NCI-H146 (cell line): ENCODE results near the gene DNMT3A.
"Not testable (repeated sequence)": the region's sequence is repeated elsewhere in the genome, so short reads cannot be mapped to it uniquely, and the experiment has no call there.

ENCODE experiments used
- DNase-seq: peaks from one replicate; lab custom pipeline; 2025; lab: John Stamatoyannopoulos, UW

DNMT3A gene

GRCh38 chr2:25283921-25284320 is 57.8 kb downstream of the DNMT3A start:
- no peak for DNase-seq

GRCh38 chr2:25281941-25282340 is 59.8 kb downstream of the DNMT3A start:
- DNase-seq = no peak

- no peak for DNase-seq
Observed at GRCh38 chr2:25281522-25281921, 60.2 kb downstream of the DNMT3A start.

GRCh38 chr2:25280051-25280687 is 61.6 kb downstream of the DNMT3A start:
- DNase-seq = no peak

- DNase-seq = no peak
Observed at GRCh38 chr2:25279091-25279651, 62.6 kb downstream of the DNMT3A start.

- DNase-seq = no peak
Observed at GRCh38 chr2:25276569-25277465, 64.9 kb downstream of the DNMT3A start.

GRCh38 chr2:25275575-25275965 is 66.2 kb downstream of the DNMT3A start:
- no peak for DNase-seq

- DNase-seq = no peak
Observed at GRCh38 chr2:25274868-25275574, 66.7 kb downstream of the DNMT3A start.

- no peak for DNase-seq
Observed at GRCh38 chr2:25273985-25274535, 67.7 kb downstream of the DNMT3A start.

GRCh38 chr2:25272705-25273104 is 69.0 kb downstream of the DNMT3A start:
- not testable (repeated sequence) for DNase-seq

- no peak for DNase-seq
Observed at GRCh38 chr2:25270061-25270460, 71.7 kb downstream of the DNMT3A start.

- DNase-seq = no peak
Observed at GRCh38 chr2:25269233-25269632, 72.5 kb downstream of the DNMT3A start.

- no peak for DNase-seq
Observed at GRCh38 chr2:25268139-25268538, 73.6 kb downstream of the DNMT3A start.

- no peak for DNase-seq
Observed at GRCh38 chr2:25266399-25266798, 75.3 kb downstream of the DNMT3A start.

- no peak for DNase-seq
Observed at GRCh38 chr2:25265802-25266201, 75.9 kb downstream of the DNMT3A start.

- no peak for DNase-seq
Observed at GRCh38 chr2:25265001-25265400, 76.7 kb downstream of the DNMT3A start.

- DNase-seq = no peak
Observed at GRCh38 chr2:25262288-25262687, 79.4 kb downstream of the DNMT3A start.

- DNase-seq = no peak
Observed at GRCh38 chr2:25259737-25260124, 82.0 kb downstream of the DNMT3A start.

GRCh38 chr2:25258847-25259736 is 82.6 kb downstream of the DNMT3A start:
- DNase-seq = no peak

GRCh38 chr2:25257931-25258846 is 83.5 kb downstream of the DNMT3A start:
- no peak for DNase-seq
